ENCODE results near the gene POPDC2.

POPDC2 gene

GRCh38 chr3:119657887-119658702 lies 2.3 kb downstream of the POPDC2 start:
- no peak overlapping the region for H3K27ac Mint-ChIP-seq
- H3K27me3 Mint-ChIP-seq, result no peaks in the 10 kb centered on the region
- H3K4me1 Mint-ChIP-seq (ENCODE audit: low read depth), result peaks cover 6% of the 10 kb centered on the region
- H3K36me3 Mint-ChIP-seq (ENCODE audit: low read depth), result no peaks in the 10 kb centered on the region
- H3K4me3 Mint-ChIP-seq, result no peak overlapping the region
- H3K9me3 Mint-ChIP-seq, result no peaks in the 10 kb centered on the region

- Mint-ChIP-seq H3K4me3 (no peak overlapping the region), H3K9me3 (no peaks in the 10 kb centered on the region), H3K36me3 (ENCODE audit: low read depth) (no peaks in the 10 kb centered on the region), H3K4me1 (ENCODE audit: low read depth) (peaks cover 6% of the 10 kb centered on the region), H3K27me3 (no peaks in the 10 kb centered on the region), H3K27ac (no peak overlapping the region)
Observed at GRCh38 chr3:119653876-119654275, 6.5 kb downstream of the POPDC2 start.

- Mint-ChIP-seq H3K9me3 (no peaks in the 10 kb centered on the region), H3K27me3 (no peaks in the 10 kb centered on the region), H3K4me3 (no peak overlapping the region), H3K27ac (no peak overlapping the region), H3K4me1 (ENCODE audit: low read depth) (peaks cover under 1% of the 10 kb centered on the region), H3K36me3 (ENCODE audit: low read depth) (no peaks in the 10 kb centered on the region)
Observed at GRCh38 chr3:119652306-119653033, 7.9 kb downstream of the POPDC2 start.

- H3K27ac Mint-ChIP-seq, result no peak overlapping the region
- H3K9me3 Mint-ChIP-seq, result no peaks in the 10 kb centered on the region
- H3K4me3 Mint-ChIP-seq, result no peak overlapping the region
- no peaks in the 10 kb centered on the region for H3K4me1 Mint-ChIP-seq (ENCODE audit: low read depth)
- peaks cover 14% of the 10 kb centered on the region for H3K36me3 Mint-ChIP-seq (ENCODE audit: low read depth)
- H3K27me3 Mint-ChIP-seq, result no peaks in the 10 kb centered on the region
Observed at GRCh38 chr3:119649761-119650160, 10.6 kb downstream of the POPDC2 start.

GRCh38 chr3:119647843-119648575 lies 12.4 kb downstream of the POPDC2 start:
- Mint-ChIP-seq H3K36me3 (ENCODE audit: low read depth) (peaks cover 14% of the 10 kb centered on the region), H3K4me1 (ENCODE audit: low read depth) (peaks cover 11% of the 10 kb centered on the region), H3K4me3 (no peak overlapping the region)

GRCh38 chr3:119647171-119647570 lies 13.2 kb downstream of the POPDC2 start:
- H3K27ac Mint-ChIP-seq, result no peak overlapping the region
- H3K9me3 Mint-ChIP-seq, result no peaks in the 10 kb centered on the region
- H3K4me1 Mint-ChIP-seq (ENCODE audit: low read depth), result peaks cover 19% of the 10 kb centered on the region
- H3K27me3 Mint-ChIP-seq, result no peaks in the 10 kb centered on the region
- peaks cover 16% of the 10 kb centered on the region for H3K36me3 Mint-ChIP-seq (ENCODE audit: low read depth)
- no peak overlapping the region for H3K4me3 Mint-ChIP-seq

More at GRCh38 chr3:119647843-119648575, 12.4 kb downstream of the POPDC2 start:
- no peaks in the 10 kb centered on the region for H3K27me3 Mint-ChIP-seq
- H3K27ac Mint-ChIP-seq, result no peak overlapping the region
- H3K9me3 Mint-ChIP-seq, result no peaks in the 10 kb centered on the region

- Mint-ChIP-seq H3K36me3 (ENCODE audit: low read depth) (peaks cover 28% of the 10 kb centered on the region), H3K27ac (no peak overlapping the region), H3K4me3 (no peak overlapping the region), H3K4me1 (ENCODE audit: low read depth) (peaks cover 21% of the 10 kb centered on the region), H3K27me3 (no peaks in the 10 kb centered on the region), H3K9me3 (no peaks in the 10 kb centered on the region)
Observed at GRCh38 chr3:119645813-119646212, 14.6 kb downstream of the POPDC2 start.

- Mint-ChIP-seq H3K9me3 (no peaks in the 10 kb centered on the region), H3K4me3 (no peak overlapping the region), H3K36me3 (ENCODE audit: low read depth) (peaks cover 37% of the 10 kb centered on the region), H3K27me3 (no peaks in the 10 kb centered on the region), H3K4me1 (ENCODE audit: low read depth) (peaks cover 30% of the 10 kb centered on the region), H3K27ac (no peak overlapping the region)
Observed at GRCh38 chr3:119644481-119644880, 15.9 kb downstream of the POPDC2 start.

- Mint-ChIP-seq H3K27ac (peak overlapping the region; percentile 64), H3K9me3 (no peaks in the 10 kb centered on the region), H3K27me3 (no peaks in the 10 kb centered on the region), H3K4me1 (ENCODE audit: low read depth) (peaks cover 39% of the 10 kb centered on the region), H3K36me3 (ENCODE audit: low read depth) (peaks cover 38% of the 10 kb centered on the region), H3K4me3 (no peak overlapping the region)
Observed at GRCh38 chr3:119643528-119643927, 16.9 kb downstream of the POPDC2 start.

- no peaks in the 10 kb centered on the region for H3K9me3 Mint-ChIP-seq
- no peak overlapping the region for H3K4me3 Mint-ChIP-seq
- peak overlapping the region; percentile 64 for H3K27ac Mint-ChIP-seq
- H3K27me3 Mint-ChIP-seq, result no peaks in the 10 kb centered on the region
- H3K4me1 Mint-ChIP-seq (ENCODE audit: low read depth), result peaks cover 45% of the 10 kb centered on the region
- H3K36me3 Mint-ChIP-seq (ENCODE audit: low read depth), result peaks cover 41% of the 10 kb centered on the region
Observed at GRCh38 chr3:119642746-119643473, 17.5 kb downstream of the POPDC2 start.

GRCh38 chr3:119641416-119641815 lies 19.0 kb downstream of the POPDC2 start:
- H3K4me1 Mint-ChIP-seq (ENCODE audit: low read depth), result peaks cover 50% of the 10 kb centered on the region
- H3K27me3 Mint-ChIP-seq, result no peaks in the 10 kb centered on the region
- no peak overlapping the region for H3K27ac Mint-ChIP-seq
- peaks cover 37% of the 10 kb centered on the region for H3K36me3 Mint-ChIP-seq (ENCODE audit: low read depth)
- H3K4me3 Mint-ChIP-seq, result no peak overlapping the region
- H3K9me3 Mint-ChIP-seq, result no peaks in the 10 kb centered on the region

- peaks cover 30% of the 10 kb centered on the region for H3K36me3 Mint-ChIP-seq (ENCODE audit: low read depth)
- no peaks in the 10 kb centered on the region for H3K27me3 Mint-ChIP-seq
- H3K4me1 Mint-ChIP-seq (ENCODE audit: low read depth), result peaks cover 50% of the 10 kb centered on the region
- H3K9me3 Mint-ChIP-seq, result no peaks in the 10 kb centered on the region
- H3K27ac Mint-ChIP-seq, result peak overlapping the region; percentile 95
- peak overlapping the region; percentile 72 for H3K4me3 Mint-ChIP-seq
Observed at GRCh38 chr3:119639494-119640350, 20.7 kb downstream of the POPDC2 start.

- Mint-ChIP-seq H3K4me3 (peak overlapping the region; percentile 72), H3K27me3 (no peaks in the 10 kb centered on the region), H3K27ac (peak overlapping the region; percentile 95), H3K36me3 (ENCODE audit: low read depth) (peaks cover 30% of the 10 kb centered on the region), H3K4me1 (ENCODE audit: low read depth) (peaks cover 38% of the 10 kb centered on the region), H3K9me3 (no peaks in the 10 kb centered on the region)
Observed at GRCh38 chr3:119637679-119638477, 22.5 kb downstream of the POPDC2 start.
